Measurements from ENCODE around the gene FBXW12.

GRCh38 chr3:48370333-48370713 lies 1.7 kb upstream of the FBXW12 start:
- TF ChIP-seq CTCF (IDR thresholded peaks at IDR 0.05; ENCODE audit: insufficient read depth, low read length, poor library complexity, severe bottlenecking) (no peak), EZH2phosphoT487 (conservative IDR thresholded peaks at IDR 0.05; ENCODE audit: low read length) (no peak)

Data from SU-DHL-6 (cell line).